T-helper 9 cell (primary cell): ENCODE data around the gene NOL4L.

Experiments
- DNase-seq: peaks from one replicate; pipeline ENCODE4 v3.0.0-alpha.2; 2020

The NOL4L gene

GRCh38 chr20:32559753-32560380, 25.3 kb downstream of the NOL4L start:
- no peak for DNase-seq

- no peak for DNase-seq
These were observed 25.9 kb downstream of the NOL4L start for GRCh38 chr20:32559205-32559752.

GRCh38 chr20:32558526-32558925, 26.6 kb downstream of the NOL4L start:
- DNase-seq = no peak

- no peak for DNase-seq
These were observed 27.8 kb downstream of the NOL4L start for GRCh38 chr20:32557319-32557718.

GRCh38 chr20:32556312-32557184, 28.6 kb downstream of the NOL4L start:
- DNase-seq = no peak

- DNase-seq = no peak
These were observed 29.5 kb downstream of the NOL4L start for GRCh38 chr20:32555584-32555983.

GRCh38 chr20:32554965-32555289, 30.2 kb downstream of the NOL4L start:
- no peak for DNase-seq

- no peak for DNase-seq
These were observed 31.5 kb downstream of the NOL4L start for GRCh38 chr20:32553618-32554017.

GRCh38 chr20:32551693-32552092, 33.4 kb downstream of the NOL4L start:
- no peak for DNase-seq

GRCh38 chr20:32549842-32550241, 35.3 kb downstream of the NOL4L start:
- no peak for DNase-seq

GRCh38 chr20:32547753-32548034, 37.4 kb downstream of the NOL4L start:
- DNase-seq = no peak

GRCh38 chr20:32546918-32547752, 38.0 kb downstream of the NOL4L start:
- DNase-seq = no peak

- DNase-seq = no peak
These were observed 40.0 kb downstream of the NOL4L start for GRCh38 chr20:32544893-32545840.

GRCh38 chr20:32544260-32544722, 40.8 kb downstream of the NOL4L start:
- no peak for DNase-seq

GRCh38 chr20:32543570-32544259, 41.4 kb downstream of the NOL4L start:
- DNase-seq = no peak

- no peak for DNase-seq
These were observed 42.9 kb downstream of the NOL4L start for GRCh38 chr20:32542259-32542615.

- DNase-seq = no peak
These were observed 43.5 kb downstream of the NOL4L start for GRCh38 chr20:32541323-32542258.

- DNase-seq = peak; percentile 52
These were observed 45.1 kb downstream of the NOL4L start for GRCh38 chr20:32539817-32540675.

GRCh38 chr20:32539026-32539816, 45.9 kb downstream of the NOL4L start:
- DNase-seq = no peak
